ENCODE data around the gene ADD1.

GRCh38 chr4:2925931-2926860 is 82.6 kb downstream of the ADD1 start:
- TF ChIP-seq, protein P1, sequence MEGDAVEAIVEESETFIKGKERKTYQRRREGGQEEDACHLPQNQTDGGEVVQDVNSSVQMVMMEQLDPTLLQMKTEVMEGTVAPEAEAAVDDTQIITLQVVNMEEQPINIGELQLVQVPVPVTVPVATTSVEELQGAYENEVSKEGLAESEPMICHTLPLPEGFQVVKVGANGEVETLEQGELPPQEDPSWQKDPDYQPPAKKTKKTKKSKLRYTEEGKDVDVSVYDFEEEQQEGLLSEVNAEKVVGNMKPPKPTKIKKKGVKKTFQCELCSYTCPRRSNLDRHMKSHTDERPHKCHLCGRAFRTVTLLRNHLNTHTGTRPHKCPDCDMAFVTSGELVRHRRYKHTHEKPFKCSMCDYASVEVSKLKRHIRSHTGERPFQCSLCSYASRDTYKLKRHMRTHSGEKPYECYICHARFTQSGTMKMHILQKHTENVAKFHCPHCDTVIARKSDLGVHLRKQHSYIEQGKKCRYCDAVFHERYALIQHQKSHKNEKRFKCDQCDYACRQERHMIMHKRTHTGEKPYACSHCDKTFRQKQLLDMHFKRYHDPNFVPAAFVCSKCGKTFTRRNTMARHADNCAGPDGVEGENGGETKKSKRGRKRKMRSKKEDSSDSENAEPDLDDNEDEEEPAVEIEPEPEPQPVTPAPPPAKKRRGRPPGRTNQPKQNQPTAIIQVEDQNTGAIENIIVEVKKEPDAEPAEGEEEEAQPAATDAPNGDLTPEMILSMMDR (IDR thresholded peaks at IDR 0.05; ENCODE audit: low read depth, low read length, poor library complexity, severe bottlenecking), result no peak
- TF ChIP-seq EZH2phosphoT487 (IDR thresholded peaks at IDR 0.05; ENCODE audit: borderline replicate concordance, low read length), result no peak

All from DOHH2 (cell line).